HG03280 (cell line): ENCODE measurements around the gene ACP2.
"Not testable (repeated sequence)": the region's sequence is repeated elsewhere in the genome, so short reads cannot be mapped to it uniquely, and the experiment has no call there.

Experiments used
- ATAC-seq: cut with Tn5 transposase; IDR thresholded peaks from one replicate; pipeline ENCODE4 v1.9.1; 2021; ENCODE audit warnings: mild to moderate bottlenecking, moderate library complexity; ENCODE audit not compliant: unreplicated experiment

The ACP2 gene

DNA sequence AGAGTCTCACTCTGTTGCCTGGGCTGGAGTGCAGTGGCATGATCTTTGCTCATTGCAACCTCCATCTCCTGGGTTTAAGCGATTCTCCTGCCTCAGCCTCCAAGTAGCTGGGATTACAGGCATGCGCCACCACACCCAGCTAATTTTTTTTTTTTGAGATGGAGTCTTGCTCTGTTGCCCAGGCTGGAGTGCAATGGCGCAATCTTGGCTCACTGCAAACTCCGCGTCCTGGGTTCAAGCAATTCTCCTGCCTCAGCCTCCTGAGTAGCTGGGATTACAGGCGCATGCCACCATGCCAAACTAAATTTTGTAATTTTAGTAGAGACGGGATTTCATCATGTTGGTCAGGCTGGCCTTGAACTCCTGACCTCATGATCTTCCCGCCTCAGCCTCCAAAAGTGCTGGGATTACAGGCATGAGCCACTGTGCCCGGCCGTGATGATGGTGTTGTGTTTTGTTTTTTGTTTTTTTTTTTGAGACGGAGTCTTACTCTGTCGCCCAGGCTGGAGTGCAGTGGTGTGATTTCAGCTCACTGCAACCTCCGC is 40.5 kb downstream of the ACP2 start:
- not testable (repeated sequence) for ATAC-seq

DNA sequence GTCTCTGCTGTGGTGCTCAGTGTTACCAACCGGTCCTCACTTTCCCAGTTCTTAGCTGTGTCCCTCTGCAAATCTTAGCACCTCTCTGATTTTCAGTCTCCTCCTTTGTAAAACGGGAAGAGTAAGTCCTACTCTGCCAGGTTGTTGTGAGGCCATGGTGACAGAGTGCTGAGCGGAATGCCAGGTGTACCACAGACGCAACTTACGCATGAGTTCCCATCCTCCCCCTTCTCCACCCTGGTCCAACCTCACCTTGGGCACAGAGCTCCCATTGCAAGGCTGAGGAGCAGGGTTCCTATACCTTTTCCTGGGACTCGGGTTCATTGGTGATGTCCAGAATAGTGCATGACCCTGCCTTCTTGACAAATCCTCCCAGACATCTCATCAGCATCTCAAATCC is 41.2 kb downstream of the ACP2 start:
- ATAC-seq, result no peak

DNA sequence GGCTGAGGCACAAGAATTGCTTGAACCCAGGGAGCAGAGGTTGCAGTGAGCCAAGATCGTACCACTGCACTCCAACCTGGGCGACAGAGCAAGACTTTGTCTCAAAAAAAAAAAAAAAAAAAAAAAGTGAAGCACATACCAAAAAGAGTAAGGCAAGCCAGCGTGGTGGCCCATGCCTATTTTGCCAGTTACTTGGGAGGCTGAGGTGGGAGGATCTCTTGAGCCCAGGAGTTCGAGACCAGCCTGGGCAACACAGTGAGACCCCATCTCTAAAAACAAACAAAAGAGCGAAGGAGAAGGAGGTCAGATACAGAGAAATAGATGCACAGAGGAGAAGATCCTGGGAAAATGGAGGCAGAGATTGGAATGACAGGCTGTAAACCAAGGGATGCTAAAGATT is 42.0 kb downstream of the ACP2 start:
- not testable (repeated sequence) for ATAC-seq

DNA sequence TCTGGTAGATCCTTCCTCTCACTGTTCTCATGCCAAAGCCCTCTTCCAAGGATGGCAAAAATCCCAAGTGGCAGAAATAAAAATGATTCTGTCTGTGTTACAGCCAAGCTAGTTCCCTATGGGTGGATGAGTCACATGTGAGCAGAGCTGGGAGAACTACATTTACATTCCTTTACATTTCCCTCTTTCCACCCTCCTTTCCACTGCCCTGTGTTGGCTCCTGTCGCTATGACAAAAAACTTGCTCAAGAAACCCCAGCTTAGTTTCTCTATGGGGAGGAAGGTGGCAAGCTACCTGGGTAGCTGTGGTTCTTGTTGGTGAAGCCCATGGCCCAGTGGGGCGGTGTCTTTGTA is 44.0 kb downstream of the ACP2 start:
- no peak for ATAC-seq

DNA sequence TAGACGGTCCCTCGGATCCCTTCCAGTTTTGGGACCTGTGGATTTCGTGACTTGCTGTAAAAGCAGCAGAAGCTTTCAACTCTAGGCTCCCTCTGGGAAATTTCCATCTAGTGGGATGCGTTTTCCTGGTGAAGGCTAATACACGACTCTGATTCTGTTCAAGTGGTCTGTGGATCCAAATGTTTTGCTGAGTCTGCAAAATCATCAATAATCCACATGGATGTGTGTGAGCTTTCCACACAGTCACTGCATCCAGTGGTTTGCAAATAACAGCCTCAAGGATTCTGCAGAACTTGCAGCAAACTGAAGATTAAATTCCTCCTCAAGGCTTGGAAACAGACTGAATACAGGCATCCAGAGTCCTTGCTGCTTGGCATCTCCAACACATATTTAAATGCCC is 46.0 kb downstream of the ACP2 start:
- ATAC-seq, result no peak

DNA sequence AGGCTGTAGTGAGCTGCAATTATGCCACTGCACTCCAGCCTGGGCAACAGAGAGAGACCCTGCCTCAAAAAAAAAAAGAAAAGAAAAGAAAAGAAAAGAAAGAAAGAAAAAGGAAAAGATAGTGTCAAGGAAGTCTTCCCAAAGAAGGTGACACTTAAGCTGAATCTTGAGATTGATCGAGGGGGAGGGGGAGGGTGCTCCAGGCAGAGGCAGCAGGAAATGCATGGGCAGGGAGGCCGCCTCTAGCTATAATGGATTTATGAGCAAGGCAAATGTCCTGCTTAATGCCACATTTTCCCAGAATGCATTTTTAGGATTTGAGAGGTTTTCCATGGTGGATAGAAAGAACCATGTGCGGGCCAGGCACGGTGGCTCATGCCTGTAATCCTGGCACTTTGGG is 47.6 kb downstream of the ACP2 start:
- no peak for ATAC-seq

DNA sequence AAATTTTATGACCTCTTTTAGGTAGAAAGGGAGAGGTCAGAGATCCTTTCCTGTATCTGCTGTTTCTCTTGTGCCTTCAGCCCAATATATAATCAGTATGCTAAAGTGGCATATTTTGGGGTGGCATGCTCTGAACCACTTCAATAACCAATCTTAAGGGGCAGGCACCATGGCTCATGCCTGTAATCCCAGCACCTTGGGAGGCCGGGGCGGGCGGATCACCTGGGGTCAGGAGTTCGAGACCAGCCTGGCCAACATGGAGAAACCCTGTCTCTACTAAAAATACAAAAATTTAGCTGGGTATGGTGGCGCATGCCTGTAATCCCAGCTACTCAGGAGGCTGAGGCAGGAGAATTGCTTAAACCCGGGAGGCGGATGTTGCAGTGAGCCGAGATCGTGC is 50.5 kb downstream of the ACP2 start:
- not testable (repeated sequence) for ATAC-seq

DNA sequence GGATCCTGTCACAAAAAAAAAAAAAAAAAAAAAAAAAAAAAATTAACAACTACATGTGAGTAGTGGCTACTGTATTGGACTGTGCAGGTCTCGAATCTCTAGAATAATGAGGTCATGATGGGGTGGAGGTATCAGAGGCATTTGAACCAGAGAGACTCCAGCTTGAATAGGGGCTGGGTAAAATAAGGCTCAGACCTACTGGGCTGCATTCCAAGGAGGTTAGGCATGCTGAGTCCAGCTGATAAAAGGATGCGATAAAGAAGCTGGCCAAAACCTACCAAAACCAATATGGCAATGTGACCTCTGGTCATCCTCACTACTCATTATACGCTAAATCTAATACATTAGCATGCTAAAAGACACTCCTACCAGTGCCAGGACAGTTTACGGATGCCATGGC is 56.5 kb downstream of the ACP2 start:
- no peak for ATAC-seq

DNA sequence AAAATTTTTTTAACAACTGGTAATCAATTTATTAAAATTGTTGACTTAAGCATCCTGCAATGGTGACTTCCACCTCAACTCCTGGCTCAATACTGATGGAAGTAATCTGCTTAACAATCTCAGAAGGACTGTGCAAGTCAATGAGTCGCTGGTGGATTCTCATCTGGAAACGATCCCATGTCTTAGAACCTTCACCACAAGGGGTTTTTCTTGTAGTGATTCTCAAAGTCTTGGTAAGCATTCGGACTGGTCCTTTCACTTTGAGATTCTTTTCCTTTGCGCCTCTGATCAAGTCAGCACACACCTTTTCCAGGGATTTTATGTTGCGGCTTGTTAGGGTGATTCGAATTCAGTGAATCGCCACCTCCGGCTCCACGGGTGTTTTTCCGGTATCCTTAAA is 57.5 kb downstream of the ACP2 start:
- not testable (repeated sequence) for ATAC-seq
